Measurements from ENCODE around the gene GALNT9.
"Not testable (repeated sequence)": the region's sequence is repeated elsewhere in the genome, so short reads cannot be mapped to it uniquely, and the experiment has no call there.

Gene GALNT9

GRCh38 chr12:132295561-132295960, 33.8 kb downstream of the GALNT9 start:
- in situ Hi-C loops (cut with HindIII; ENCODE audit: low sequenced_read_pairs), result not testable (repeated sequence)

- in situ Hi-C loops (cut with HindIII; ENCODE audit: low sequenced_read_pairs), result no loop called here
Measured at GRCh38 chr12:132295101-132295526, 34.3 kb downstream of the GALNT9 start.

GRCh38 chr12:132294121-132295034, 35.0 kb downstream of the GALNT9 start:
- in situ Hi-C loops (cut with HindIII; ENCODE audit: low sequenced_read_pairs), result no loop called here

GRCh38 chr12:132292328-132293319, 36.8 kb downstream of the GALNT9 start:
- in situ Hi-C loops (cut with HindIII; ENCODE audit: low sequenced_read_pairs), result no loop called here

- in situ Hi-C loops (cut with HindIII; ENCODE audit: low sequenced_read_pairs), result no loop called here
Measured at GRCh38 chr12:132291402-132292175, 37.8 kb downstream of the GALNT9 start.

GRCh38 chr12:132290203-132290540, 39.2 kb downstream of the GALNT9 start:
- in situ Hi-C loops (cut with HindIII; ENCODE audit: low sequenced_read_pairs), result no loop called here

- in situ Hi-C loops (cut with HindIII; ENCODE audit: low sequenced_read_pairs), result no loop called here
Measured at GRCh38 chr12:132289356-132290202, 39.8 kb downstream of the GALNT9 start.

DNA sequence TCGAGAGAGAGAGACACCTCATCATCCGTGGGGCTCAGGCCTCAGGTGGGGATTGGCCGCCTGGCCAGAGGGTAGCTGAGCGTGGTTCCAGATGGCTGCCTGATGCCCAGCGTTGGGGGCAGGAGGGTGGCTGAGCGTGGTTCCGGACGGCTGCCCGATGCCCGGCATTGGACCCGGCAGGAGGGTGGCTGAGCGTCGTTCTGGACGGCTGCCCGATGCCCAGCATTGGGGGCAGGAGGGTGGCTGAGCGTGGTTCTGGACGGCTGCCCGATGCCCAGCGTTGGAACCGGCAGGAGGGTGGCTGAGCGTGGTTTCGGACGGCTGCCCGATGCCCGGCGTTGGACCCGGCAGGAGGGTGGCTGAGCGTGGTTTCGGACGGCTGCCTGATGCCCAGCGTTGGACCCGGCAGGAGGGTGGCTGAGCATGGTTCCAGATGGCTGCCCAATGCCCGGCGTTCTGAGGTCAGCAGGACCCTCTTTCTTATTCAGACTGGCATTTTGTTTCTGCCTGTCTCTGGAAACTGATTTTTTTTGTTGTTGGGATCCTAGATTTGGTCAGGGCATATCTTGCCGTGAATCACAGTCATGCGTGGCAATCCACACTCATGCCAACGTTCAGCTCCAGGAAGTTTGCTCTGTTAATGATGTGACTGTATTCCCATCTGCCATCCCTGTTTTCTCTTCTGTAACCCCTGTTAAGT, 40.7 kb downstream of the GALNT9 start:
- in situ Hi-C loops (cut with HindIII; ENCODE audit: low sequenced_read_pairs), result no loop called here

DNA sequence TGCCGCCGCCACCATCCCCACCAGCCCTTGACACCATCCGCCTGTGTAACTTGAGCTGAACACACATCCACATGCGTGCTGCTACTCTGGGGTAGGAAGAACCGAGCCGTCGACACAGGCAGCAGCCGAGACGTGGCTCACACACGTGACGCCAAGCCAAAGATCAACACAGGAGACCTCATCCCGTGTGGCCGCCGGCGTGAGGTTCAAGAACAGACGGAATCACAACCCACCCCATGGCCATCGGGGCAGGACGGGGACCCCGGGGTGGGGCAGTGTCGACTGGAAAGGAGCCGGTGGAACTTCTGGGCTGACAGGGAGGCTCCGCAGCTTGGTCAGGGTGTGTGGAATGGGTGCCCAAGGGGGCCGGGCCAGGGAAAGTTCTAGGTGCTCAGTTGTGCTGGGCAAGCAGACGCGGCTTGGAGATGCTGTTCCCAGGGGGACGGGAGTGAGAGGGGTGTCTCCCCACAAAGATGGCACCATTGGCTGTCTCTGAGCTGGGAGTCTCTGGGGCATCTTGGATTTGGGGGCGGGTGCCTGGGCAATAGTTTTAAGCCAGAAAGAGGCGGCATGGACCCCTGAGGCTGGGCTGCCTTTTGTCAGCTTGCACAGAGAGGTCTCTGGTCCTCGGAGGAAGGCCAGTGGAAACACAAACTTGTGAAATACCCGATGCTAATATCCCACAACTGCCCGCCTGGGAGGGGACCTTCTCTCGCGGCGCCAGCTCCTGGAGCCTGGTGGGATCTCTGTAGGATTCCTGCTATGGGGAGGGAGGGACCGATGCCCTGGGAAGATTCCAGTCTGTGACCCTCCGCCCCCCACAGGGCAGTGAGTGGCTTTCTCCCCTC, 41.8 kb downstream of the GALNT9 start:
- in situ Hi-C loops (cut with HindIII; ENCODE audit: low sequenced_read_pairs), result no loop called here

GRCh38 chr12:132286912-132287311, 42.5 kb downstream of the GALNT9 start:
- in situ Hi-C loops (cut with HindIII; ENCODE audit: low sequenced_read_pairs), result no loop called here

- in situ Hi-C loops (cut with HindIII; ENCODE audit: low sequenced_read_pairs), result no loop called here
Measured at GRCh38 chr12:132285991-132286681, 43.3 kb downstream of the GALNT9 start.

- in situ Hi-C loops (cut with HindIII; ENCODE audit: low sequenced_read_pairs), result no loop called here
Measured at GRCh38 chr12:132284827-132285741, 44.3 kb downstream of the GALNT9 start.

GRCh38 chr12:132284071-132284826, 45.1 kb downstream of the GALNT9 start:
- in situ Hi-C loops (cut with HindIII; ENCODE audit: low sequenced_read_pairs), result no loop called here

- in situ Hi-C loops (cut with HindIII; ENCODE audit: low sequenced_read_pairs), result no loop called here
Measured at GRCh38 chr12:132282950-132283771, 46.2 kb downstream of the GALNT9 start.

All from DLD1 (cell line).